Ramos (cell line): ENCODE data around the gene ENOX1.

Experiments used
- in situ Hi-C: fragments of 300-500 bp; cut with MboI; formaldehyde crosslinking; loops from one replicate; pipeline ENCODE4 v1.14.3; 2022; ENCODE audit warnings: low sequenced_read_pairs; ENCODE audit not compliant: unreplicated experiment

Gene ENOX1

GRCh38 chr13:43564952-43565351 lies 221.8 kb downstream of the ENOX1 start:
- in situ Hi-C loops: loop anchor here (10.0 kb wide), 1 partner anchor 60 kb away; no protein-coding TSS in a partner anchor

- in situ Hi-C loops: loop anchor here (10.0 kb wide), 1 partner anchor 56 kb away; no protein-coding TSS in a partner anchor
Measured at GRCh38 chr13:43561081-43561480, 225.7 kb downstream of the ENOX1 start.

GRCh38 chr13:43558939-43559338 lies 227.8 kb downstream of the ENOX1 start:
- in situ Hi-C loops: no loop called here

- in situ Hi-C loops: no loop called here
Measured at GRCh38 chr13:43558326-43558725, 228.4 kb downstream of the ENOX1 start.

- in situ Hi-C loops: no loop called here
Measured at GRCh38 chr13:43555667-43556066, 231.1 kb downstream of the ENOX1 start.

- in situ Hi-C loops: no loop called here
Measured at GRCh38 chr13:43551897-43552456, 234.8 kb downstream of the ENOX1 start.

- in situ Hi-C loops: no loop called here
Measured at GRCh38 chr13:43546816-43547215, 240.0 kb downstream of the ENOX1 start.

- in situ Hi-C loops: no loop called here
Measured at GRCh38 chr13:43546251-43546650, 240.5 kb downstream of the ENOX1 start.

GRCh38 chr13:43545317-43545874 lies 241.4 kb downstream of the ENOX1 start:
- in situ Hi-C loops: no loop called here

- in situ Hi-C loops: no loop called here
Measured at GRCh38 chr13:43544631-43545030, 242.1 kb downstream of the ENOX1 start.

GRCh38 chr13:43544011-43544410 lies 242.8 kb downstream of the ENOX1 start:
- in situ Hi-C loops: no loop called here

- in situ Hi-C loops: no loop called here
Measured at GRCh38 chr13:43543331-43543730, 243.4 kb downstream of the ENOX1 start.

- in situ Hi-C loops: no loop called here
Measured at GRCh38 chr13:43537124-43537523, 249.6 kb downstream of the ENOX1 start.

- in situ Hi-C loops: no loop called here
Measured at GRCh38 chr13:43529796-43530195, 257.0 kb downstream of the ENOX1 start.

- in situ Hi-C loops: no loop called here
Measured at GRCh38 chr13:43528992-43529391, 257.8 kb downstream of the ENOX1 start.

- in situ Hi-C loops: no loop called here
Measured at GRCh38 chr13:43522788-43523187, 264.0 kb downstream of the ENOX1 start.

GRCh38 chr13:43520351-43520750 lies 266.4 kb downstream of the ENOX1 start:
- in situ Hi-C loops: no loop called here

GRCh38 chr13:43518833-43519232 lies 267.9 kb downstream of the ENOX1 start:
- in situ Hi-C loops: no loop called here

- in situ Hi-C loops: no loop called here
Measured at GRCh38 chr13:43516401-43516833, 270.4 kb downstream of the ENOX1 start.

GRCh38 chr13:43515531-43515930 lies 271.2 kb downstream of the ENOX1 start:
- in situ Hi-C loops: no loop called here

GRCh38 chr13:43514311-43514710 lies 272.5 kb downstream of the ENOX1 start:
- in situ Hi-C loops: no loop called here

GRCh38 chr13:43512221-43512620 lies 274.6 kb downstream of the ENOX1 start:
- in situ Hi-C loops: no loop called here
